NB4 (cell line): ENCODE results near the gene ACER3.

ENCODE experiments used
- POLR2A ChIP-seq: IDR thresholded peaks from 2 replicates; pipeline ENCODE4 v1.6.1; 2011; ENCODE audit warnings: mild to moderate bottlenecking; ENCODE audit not compliant: insufficient read length; ENCODE audit errors: extremely low read depth
- TF ChIP-seq, protein P1 (sequence below): IDR thresholded peaks from one replicate; pipeline ENCODE4 v1.5.1; 2012; ENCODE audit warnings: low read depth, low read length

DNA sequence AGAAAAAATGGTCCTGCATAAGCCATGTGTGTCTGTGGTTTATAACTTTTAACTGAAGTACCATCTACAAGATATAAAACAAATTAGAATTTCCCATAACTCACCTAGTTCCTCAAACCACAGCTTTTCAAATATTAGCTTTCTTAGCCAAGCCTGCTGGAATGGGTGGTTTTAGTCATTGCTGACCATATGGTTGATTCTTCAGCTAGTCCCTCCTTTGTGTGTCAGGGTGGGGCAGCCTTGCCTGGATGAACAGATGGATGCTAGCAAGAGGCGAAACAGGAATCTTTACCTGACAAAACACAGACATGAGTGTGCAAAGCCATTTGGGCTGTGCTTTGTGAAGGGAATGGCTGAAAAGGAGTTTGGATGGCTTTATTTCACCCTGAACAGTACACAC lies 166.6 kb downstream of the ACER3 start:
- TF ChIP-seq, protein P1, sequence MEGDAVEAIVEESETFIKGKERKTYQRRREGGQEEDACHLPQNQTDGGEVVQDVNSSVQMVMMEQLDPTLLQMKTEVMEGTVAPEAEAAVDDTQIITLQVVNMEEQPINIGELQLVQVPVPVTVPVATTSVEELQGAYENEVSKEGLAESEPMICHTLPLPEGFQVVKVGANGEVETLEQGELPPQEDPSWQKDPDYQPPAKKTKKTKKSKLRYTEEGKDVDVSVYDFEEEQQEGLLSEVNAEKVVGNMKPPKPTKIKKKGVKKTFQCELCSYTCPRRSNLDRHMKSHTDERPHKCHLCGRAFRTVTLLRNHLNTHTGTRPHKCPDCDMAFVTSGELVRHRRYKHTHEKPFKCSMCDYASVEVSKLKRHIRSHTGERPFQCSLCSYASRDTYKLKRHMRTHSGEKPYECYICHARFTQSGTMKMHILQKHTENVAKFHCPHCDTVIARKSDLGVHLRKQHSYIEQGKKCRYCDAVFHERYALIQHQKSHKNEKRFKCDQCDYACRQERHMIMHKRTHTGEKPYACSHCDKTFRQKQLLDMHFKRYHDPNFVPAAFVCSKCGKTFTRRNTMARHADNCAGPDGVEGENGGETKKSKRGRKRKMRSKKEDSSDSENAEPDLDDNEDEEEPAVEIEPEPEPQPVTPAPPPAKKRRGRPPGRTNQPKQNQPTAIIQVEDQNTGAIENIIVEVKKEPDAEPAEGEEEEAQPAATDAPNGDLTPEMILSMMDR: no peak
- TF ChIP-seq POLR2A: no peak
